Activated CD4-positive, alpha-beta T cell treated with anti-CD3 and anti-CD28 coated beads for 4 hours (primary cell): ENCODE results near the gene NPDC1.
"Not testable (repeated sequence)": the region's sequence is repeated elsewhere in the genome, so short reads cannot be mapped to it uniquely, and the experiment has no call there.

Source experiments
- DNase-seq, 2 donors: peaks; one replicate each; pipeline ENCODE4 v3.0.0-alpha.2; 2020

Gene NPDC1

DNA sequence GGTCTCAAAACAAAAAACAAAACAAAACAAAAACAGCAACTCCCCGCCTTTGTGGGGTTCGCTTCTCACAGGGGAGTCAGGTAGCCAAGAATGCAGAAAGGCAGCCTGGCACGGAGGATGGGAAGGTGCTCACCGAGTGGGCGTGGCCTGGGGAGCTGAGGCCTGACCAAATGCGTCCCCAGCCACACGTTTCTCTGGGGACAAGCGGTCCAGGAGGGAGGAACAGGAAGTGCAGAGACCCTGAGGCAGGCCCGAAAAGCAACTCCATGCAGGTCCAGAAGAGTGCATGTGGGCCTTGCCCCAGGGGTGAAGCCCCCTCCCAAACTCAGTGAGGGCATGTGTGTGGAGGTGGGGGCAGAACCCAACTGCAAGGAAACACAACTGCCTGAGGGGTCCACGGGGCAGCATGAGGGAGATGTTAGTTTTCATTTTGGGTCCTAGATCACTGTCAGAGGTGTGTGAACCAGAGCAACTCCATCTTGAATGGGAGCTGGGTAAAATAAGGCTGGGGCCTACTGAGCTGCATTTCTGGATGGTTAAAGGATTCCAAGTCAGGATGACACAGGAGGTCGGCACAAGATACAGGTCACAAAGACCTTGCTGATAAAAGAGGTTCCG lies 28.8 kb upstream of the NPDC1 start:
- no peak for DNase-seq

DNA sequence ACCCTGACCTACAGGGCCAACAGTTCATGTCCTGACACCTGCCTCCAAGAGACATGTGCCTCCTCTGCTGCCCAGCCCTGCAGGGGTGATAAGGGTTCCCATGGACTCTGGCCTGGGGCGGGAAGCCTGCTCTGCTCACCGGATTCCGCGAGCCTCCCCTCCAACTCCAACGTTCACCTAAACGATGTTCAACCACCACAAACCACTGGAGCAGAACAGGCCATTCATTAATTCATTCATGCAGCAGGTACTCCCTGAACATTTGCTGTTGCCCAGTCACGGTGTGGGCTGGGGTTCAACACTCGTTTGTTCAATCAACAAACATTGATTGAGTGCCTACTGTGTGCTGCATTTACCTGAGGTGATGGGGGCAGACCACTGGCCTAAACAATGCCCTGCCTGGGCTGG lies 28.0 kb upstream of the NPDC1 start:
- DNase-seq, result no peak

DNA sequence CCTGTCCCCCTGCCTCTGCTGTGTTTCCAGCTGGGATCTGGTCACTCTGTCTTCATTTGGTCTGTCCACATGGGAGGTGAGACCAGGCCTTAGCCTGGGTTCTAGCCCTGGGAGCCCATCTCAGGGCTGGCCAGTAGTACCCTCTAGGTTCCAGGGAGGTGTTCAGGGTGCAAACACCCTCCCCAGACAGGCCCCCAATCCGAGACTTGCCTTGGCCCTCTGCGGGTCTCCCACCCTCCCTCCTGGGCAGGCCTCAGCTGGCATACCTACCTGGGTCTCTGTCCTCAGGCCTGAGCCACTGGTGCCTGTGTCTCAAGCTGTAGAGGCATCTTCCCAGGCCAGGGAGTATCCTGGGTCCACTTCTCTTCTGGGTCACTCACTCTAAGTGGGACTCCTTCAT lies 25.3 kb upstream of the NPDC1 start:
- no peak for DNase-seq

DNA sequence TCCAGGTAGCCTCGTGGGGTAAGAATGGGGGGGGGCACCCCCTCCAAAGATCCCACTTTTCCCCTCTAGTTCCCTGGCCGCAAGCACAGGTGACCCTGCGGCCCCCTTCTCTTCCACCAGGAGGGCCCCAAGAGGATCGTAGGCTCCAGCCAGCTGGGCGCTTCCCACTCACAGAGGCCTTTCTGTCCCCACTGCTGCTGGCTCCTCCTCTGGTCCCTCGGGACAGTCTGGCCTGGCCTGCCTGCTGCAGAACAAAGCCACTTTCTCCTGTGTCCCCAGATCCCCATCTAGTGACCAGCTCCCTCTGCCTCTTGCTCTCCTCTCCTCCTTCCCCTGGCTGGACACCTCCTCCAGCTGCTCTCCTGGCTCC lies 24.9 kb upstream of the NPDC1 start:
- DNase-seq, result no peak

DNA sequence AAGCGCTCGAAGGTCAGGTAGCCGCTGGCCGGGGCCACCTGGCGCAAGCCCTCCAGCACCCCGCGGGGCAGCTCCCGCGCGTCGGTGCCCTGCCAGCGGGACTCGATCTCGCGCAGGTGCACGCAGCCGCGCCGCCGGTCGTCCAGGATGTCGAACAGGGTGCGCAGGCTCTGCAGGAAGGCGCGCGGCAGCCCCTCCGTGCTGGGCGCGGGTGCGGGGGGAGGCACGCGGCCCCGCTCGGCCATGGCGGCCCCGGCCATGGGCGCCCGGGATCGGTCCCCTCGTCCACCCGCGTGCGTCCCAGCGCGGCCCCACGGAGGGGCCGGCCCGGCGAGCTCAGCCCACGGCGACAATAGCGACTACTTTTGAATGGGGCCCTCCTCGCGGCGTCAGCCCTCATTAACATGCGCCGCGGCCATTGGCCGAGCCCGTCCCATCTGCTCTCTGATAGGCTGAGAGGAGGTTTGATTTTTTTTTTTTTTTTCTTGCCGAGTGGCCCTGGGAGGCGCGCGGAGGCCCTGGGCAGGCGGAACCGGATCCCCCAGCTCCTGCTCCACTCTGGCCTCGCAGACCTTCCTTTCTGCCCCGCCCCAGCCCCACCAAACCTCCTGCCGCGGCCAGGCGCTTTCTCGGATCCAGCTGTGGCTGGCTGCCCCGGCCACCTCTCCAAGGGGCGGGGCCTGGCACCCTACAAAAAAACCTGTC lies 24.4 kb upstream of the NPDC1 start, which contains the start of gene SAPCD2:
TSS of gene SAPCD2 (minus strand) at position 357 of the 705 bp plus-strand sequence. CDS start at position 260, 97 bp downstream.
- DNase-seq, result peak; percentile 77 to 81

DNA sequence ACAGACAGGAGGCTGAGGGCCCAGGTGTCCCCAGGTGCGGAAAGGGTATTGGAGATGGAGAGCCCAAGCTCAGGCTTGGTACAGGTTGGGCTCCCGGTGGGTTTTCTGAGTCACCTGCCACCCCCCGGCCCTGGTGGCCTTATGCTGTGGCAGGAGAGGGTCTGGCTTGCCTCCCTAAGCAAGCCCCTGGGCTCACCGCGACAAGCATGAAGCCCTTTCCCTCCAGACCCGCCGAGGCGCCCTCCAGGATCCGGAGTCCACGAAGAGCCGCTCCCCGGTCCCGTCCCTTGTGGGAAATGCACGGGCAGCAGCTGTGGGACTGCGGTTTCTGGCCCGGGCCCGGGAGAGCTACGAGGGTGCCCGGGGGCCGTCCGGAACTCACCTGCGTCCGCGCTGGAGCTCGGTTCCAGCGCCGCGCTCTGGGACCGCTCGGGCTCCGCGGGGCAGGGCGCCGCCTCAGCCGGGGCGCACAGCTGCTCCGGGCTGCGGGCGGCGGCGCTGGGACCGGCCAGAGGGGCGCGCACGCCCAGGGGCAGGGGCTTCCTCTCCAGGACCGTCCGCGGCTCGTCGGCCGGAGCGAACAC lies 23.6 kb upstream of the NPDC1 start:
- DNase-seq, result no peak

DNA sequence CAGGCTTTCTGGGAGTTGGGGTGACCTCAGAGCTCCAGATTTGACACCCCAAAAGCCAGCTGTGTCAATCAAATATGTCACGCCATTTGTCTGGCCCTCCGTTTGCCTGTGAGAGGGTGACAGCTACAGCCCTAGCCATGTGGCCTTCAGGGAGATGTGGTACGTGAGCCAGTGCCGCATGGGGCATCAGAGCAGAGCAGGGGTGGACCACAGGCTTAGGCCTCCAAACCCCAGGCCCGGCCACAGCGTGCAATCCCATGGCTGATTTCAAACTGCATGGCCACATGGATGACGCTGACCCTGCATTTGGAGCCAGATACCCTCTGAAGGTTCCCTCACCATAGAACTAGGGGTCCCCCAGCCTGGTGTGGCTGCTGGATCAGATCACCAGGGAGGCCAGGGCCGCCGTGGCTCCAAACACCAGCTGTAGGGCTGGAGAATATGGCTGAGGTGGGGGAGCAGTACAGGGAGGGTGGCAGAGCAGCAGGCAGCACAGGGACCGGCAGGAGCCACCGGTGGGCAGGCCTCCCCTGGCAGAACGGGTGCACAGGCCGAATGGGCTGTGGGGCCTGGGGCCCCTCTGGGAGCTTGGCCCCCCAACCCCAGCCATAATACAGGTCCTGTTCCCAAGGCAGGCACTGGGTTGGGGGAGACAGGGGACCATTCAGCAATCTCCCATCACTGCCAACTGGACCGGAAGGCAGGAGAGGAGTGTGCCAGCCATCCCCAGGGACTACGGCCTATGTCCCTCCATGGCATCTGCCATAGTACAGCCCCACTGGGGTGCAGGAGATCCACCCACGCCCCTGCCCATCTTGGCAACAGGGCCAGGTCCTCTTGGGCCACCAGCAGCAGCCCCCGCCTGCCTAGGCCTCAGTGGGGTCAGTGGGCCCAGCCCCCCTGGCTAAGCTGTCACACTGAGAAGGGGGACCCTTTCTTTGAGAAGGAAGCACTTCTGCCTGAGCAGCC lies 22.8 kb upstream of the NPDC1 start:
- DNase-seq, result no peak

DNA sequence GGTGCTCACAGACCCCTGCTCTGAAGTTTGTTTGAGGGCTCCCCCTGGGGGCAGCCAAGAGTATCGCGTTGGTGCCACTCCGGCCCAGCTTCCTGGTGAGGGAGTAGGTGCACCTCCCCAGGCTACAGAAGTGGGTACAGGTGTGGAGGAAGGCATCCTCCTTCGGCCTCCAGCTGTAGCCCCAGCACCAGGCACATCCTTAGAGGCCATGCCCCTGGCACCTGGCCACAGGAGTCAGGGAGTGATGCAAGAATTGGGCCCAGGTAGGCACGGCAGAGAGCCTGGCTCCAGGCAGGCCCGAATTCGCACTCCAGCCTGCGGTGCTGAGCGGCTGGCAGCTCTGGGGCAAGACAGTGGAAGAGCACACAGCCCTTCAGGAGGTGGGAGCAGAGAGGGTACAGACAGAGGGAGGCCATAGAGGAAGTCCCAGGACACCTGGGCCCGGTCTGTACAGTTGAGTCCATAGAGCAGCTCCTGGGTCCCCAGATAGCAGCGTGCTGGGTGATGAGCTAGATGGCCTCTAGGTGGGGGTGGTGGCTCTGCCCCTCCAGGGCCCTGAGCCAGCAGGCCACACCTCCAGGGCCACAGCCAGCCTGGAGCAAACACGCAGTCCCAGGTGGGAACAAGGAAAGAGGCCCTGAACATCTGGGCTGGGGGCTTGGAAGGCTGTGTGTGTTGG lies 22.0 kb upstream of the NPDC1 start:
- peak; percentile 83 to 86 for DNase-seq

DNA sequence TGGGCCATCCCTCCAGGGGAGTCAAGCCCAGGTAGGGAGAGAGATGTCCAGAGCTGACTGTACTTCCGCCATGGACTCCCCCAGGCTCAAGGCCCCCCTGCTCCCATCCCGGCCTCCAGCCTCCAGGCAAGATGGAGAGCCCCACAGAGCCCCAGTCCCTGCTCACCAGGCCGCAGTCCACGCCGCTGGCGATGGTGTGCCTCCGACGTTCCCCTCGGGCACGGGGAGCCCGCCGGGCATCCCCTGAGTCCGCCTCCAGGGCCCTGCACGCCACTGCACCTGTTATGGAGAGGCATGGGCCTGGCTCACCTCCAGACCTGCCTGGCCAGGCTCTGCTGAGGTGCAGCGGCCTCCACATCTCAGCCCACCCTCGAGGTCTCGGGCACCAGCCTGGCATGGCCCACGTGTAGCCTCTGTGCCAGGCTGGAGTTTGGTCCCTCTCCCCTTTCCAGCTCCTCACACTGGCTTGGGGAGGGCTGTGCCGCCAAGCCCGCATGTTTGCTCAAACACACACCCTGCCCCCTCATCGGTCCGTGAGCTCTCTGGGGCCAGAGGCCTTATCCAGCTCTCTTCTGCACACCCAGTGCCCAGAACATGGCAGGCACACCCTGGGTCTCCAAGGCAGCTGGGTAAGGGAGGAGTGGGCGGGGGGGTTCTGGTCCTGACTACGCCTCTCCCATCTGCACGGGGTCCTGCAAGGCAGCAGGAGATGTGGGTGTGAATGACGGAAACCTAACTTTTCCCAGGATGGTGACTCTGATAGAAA lies 20.3 kb upstream of the NPDC1 start:
- no peak for DNase-seq

DNA sequence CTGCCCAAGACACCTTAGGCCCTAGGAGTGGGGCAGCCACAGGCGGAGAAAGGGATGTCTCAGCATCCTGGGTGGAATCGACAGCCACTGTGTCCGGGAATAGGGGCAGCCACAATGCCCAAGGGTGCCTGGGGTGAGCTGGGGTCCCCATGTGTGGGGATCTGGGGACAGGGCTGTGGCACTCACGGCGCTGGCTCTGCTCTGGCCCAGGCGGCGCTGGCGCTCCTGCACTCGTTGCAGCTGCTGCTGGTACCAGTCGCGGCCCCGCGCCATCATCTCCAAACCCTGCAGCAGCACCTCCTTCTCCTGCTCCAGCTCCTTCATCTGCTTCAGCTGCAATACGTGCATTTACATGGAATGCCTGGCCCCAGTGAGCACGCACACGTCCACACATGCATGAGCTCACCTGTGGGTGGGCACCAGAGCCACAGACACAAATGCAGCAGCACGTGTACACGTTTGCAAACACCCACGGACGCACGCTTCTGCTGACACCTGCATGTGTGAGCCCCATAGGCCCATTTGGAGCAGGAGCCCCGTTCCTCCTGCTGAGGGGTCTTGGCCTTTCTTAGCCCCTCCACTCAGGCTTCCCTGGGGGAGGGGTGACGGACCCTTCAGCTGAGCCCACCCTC lies 19.5 kb upstream of the NPDC1 start:
- DNase-seq, result no peak

DNA sequence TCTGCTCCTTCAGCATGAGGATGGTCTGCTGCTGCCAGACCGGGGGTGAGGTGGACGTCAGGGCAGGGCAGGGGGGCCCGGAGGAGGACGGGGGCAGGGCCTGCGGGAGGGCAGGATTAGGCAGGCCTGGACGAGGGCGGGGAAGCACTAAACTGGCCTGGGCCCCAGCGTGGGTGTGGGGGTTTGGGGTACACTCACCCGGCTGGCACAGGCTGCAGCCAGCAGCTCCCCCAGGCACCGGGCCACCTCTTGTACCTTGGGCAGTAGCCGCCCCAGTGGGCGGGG lies 18.8 kb upstream of the NPDC1 start:
- DNase-seq, result no peak

DNA sequence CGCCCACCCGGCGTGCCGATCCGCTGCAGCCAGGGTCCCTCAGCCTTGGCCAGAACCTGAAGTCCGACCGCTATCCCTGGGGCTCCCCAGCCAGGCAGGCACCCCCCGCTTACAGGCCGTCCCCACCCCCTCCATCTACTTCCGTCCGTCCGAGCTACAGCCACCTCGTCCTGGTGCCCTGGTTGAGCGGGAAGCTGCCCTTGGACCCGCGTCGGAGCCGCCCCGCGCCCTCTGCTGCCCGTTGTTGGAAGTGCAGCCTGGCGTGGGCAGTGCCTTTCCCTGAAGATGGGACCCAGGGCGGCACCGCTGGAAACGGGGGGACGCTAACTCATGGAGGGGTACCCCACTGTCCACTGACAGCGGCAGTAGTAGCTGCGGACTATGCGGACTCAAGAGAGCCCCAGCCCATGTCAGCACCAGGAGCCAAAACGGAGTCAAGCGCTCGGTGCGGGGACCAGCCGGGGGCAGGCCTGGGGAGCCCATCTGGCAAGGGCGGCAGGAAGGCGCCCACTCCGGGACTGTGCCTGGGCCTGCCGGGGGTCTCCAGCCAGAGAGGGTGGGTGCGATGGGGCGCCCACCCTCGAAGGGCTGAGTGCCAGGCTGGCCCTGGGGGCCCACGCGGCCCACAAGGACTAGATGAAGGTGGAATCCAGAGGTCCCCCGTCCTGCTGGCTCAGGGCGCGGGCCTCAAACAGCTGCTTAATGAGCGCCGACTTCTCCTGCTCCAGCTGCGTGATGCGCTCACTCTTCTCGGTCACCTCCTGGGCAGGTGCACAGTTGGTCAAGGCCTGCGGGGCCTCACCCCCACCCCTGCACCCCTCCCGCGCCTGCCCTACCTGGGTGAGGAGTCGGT lies 18.3 kb upstream of the NPDC1 start:
- DNase-seq, result peak; percentile 43 to 62

DNA sequence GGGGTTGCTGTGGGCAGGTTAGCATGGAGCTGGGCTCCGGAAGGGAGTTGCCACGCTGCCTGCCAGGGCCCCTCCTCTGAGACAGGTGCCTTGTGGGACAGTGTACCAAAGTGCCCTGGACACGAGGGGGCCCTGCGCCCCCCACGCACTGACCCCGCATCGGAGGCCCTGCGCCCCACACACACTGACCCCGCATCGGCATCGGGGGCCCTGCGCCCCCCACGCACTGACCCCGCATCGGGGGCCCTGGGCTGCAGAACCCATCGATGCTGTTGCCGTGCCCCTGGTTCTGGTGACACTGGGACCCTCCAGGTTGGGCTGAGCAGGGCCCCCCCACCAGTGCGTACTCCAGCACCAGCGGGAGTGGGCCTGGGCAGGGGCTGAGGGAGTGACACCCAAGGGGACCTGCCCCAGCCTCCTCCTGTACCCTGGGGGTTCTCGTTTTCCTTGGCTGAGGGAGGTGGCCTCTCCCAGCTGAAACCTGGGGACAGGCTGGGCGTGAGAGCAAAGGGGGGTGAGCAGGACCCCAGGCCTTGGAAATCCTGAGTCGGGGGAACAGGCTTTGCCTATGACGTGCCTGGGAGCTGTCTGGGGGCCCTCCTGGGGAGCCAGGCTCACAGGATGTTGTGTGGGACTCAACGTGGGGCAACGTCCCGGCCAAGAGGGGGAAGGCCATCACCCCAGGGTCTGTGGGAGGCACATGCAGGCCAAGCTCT lies 17.5 kb upstream of the NPDC1 start:
- no peak for DNase-seq

DNA sequence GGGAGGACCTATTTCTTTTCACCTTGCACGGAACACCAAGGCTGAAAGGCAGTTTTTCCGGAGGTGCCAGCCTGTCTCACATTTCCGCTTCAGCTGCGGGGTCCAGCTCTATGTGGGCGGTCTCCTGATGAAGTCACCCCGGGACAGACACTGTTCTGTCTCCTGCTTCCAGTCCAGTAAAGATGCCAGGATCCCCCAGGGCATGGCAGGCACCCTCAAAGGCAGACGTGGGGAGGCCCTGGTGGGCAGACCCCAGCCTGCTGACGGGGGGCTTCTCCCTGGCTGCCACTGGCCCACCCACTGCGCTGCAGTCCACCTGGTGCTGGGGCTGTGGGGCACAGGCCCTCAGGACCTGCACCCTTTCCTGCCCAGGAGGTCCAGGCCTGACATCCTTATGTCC lies 16.8 kb upstream of the NPDC1 start:
- DNase-seq, result not testable (repeated sequence)

DNA sequence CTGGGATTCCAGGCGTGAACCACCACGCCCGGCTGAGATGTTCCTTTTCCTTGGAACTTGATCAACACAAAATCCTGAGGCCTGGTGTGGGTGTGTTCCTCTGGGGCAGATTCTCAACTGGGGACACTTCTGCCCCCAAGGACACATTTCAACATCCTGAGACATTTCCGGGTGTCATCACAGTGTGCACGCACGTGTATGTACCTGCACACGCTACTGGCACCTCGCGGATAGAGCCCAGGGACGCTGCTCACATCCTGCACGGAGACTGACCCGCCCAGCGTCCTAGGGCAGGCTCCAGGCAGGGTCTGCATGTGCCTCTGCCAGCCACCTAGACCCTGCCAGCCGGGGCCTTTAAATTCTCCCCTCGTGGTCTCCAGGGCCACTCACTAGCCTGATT lies 16.4 kb upstream of the NPDC1 start:
- DNase-seq, result no peak

DNA sequence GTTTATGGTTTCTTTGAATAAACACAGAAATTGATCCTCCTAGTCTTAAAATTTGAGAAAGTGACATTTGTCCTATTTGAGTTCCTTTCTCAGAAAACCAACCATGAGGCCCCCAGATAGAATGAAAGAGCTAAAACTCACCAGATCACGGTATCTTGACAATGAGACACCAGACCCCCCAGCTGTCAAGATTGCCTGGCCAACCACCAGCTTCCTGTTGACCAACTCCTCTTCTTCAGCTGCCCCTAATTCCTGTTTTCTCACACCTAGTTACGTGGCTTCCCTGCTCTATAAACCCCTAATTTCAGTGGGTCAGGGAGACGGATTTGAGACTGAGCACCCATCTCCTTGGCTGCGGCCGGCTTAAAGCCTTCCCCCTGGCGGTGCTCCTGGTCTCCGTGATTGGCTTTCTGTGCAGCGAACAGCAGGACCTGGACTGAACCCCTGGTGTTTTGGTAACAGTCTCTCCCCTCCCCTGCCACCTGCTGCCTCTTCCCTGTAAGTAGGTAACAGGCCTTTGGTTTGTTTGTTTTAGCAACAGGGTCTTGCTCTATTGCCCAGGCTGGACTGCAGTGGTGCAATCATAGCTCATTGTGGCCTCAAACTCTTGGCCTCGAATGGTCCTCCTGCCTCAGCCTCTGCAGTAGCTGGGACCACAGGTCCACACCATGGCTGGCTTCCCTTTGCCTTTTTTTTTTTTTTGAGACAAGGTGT lies 12.7 kb upstream of the NPDC1 start:
- DNase-seq, result no peak

DNA sequence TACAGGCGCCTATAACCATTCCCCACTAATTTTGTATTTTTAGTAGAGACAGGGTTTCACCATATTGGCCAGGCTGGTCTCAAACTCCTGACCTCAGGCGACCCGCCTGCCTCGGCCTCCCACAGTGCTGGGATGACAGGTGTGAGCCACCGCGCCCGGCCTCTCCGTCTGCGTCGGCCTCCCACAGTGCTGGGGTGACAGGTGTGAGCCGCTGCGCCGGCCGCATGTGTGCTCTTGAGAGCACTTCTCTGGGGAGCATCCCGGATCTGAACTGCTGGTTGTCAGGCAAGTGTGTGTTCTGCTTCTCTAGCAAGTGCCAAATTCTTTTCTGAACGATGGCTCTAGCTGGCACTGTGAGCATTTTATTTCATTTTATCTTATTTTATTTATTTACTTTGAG lies 11.6 kb upstream of the NPDC1 start:
- no peak for DNase-seq

DNA sequence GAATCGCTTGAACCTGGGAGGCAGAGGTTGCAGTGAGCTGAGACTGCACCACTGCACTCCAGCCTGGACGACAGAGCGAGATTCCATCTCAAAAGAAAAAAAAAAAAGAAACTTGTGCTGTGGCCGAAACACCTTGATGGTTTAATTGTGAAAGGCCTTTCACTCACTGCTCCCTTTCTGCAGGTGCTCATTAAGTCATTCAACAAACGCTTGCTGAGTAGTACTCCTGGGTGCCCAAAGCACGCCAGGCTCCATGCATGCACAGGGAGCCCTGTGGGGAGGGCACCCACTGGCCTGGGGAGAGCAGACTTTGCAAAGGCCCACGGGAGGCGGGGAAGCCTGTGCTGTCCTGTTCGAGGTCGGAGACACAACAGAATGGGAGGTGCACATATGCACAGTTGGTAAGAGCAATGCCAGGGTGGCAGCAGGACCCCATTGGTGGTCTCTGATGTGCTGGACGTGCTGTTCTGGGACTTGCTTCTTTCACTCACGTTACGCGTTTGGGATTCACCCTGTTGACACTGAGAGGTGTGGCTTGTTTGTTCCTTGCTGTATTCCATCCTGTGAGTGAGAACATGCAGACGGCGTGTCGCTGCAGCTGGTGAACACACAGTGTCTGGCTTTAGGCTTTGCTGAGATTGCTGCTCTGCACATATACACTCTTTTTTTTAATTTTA lies 10.9 kb upstream of the NPDC1 start:
- no peak for DNase-seq
